Stimulated activated naive CD8-positive, alpha-beta T cell treated with anti-CD3 and anti-CD28 coated beads, Interleukin-15, amount 100 ng/mL, for 72 hours (primary cell): ENCODE data around the gene S1PR3.
"Not testable (repeated sequence)": the region's sequence is repeated elsewhere in the genome, so short reads cannot be mapped to it uniquely, and the experiment has no call there.

Experiments used
- ATAC-seq: fragments of 150-1000 bp; cut with Tn5 transposase; 2 replicates; pipeline ENCODE4 v1.10.0; 2021; ENCODE audit warnings: mild to moderate bottlenecking, moderate library complexity
- DNase-seq, 2 donors: peaks; one replicate each; pipeline ENCODE4 v3.0.0; 2021 to 2022
- H3K27ac Mint-ChIP-seq, 2 donors: one replicate each; pipeline ENCODE4 v1.8.0; 2022; ENCODE audit warnings: mild to moderate bottlenecking in 2 of 2, mixed read lengths in 2 of 2, moderate library complexity in 2 of 2
- H3K27me3 Mint-ChIP-seq: one replicate; pipeline ENCODE4 v1.8.0; 2022; ENCODE audit warnings: mixed read lengths
- H3K4me1 Mint-ChIP-seq: one replicate; pipeline ENCODE4 v1.8.0; 2022; ENCODE audit warnings: mild to moderate bottlenecking, mixed read lengths
- H3K4me3 Mint-ChIP-seq, 2 donors: one replicate each; pipeline ENCODE4 v1.8.0; 2022; ENCODE audit warnings: mild to moderate bottlenecking in 2 of 2, mixed read lengths in 2 of 2, moderate library complexity in 1 of 2
- H3K9me3 Mint-ChIP-seq, 2 donors: one replicate each; pipeline ENCODE4 v1.8.0; 2022; ENCODE audit warnings: mixed read lengths in 2 of 2

Gene S1PR3

GRCh38 chr9:88991066-88992034, at the start of gene S1PR3:
Gene S1PR3, plus strand, starts transcription at chr9:88991468. Its CDS starts 9,733 bp downstream, at chr9:89001201.
- ATAC-seq: peak; percentile 54
- peak within 1 kb of the TSS in 1 of 2 donors; percentile 67 for H3K27ac Mint-ChIP-seq
- peaks cover 79% of the 10 kb centered on the region for H3K27me3 Mint-ChIP-seq
- H3K9me3 Mint-ChIP-seq: peaks cover 0 to 6% of the 10 kb centered on the region in 2 donors
- H3K4me3 Mint-ChIP-seq: peak within 1 kb of the TSS; percentile 65 to 77
- peak in 1 of 2 donors; percentile 22 for DNase-seq
- H3K4me1 Mint-ChIP-seq: peaks cover 37% of the 10 kb centered on the region

- not testable (repeated sequence) for H3K9me3 Mint-ChIP-seq, DNase-seq, H3K4me1 Mint-ChIP-seq, H3K27me3 Mint-ChIP-seq, H3K27ac Mint-ChIP-seq, H3K4me3 Mint-ChIP-seq, ATAC-seq
Observed at GRCh38 chr9:88941586-88941985, 49.7 kb upstream of the S1PR3 start.

- Mint-ChIP-seq H3K4me1 (no peaks in the 10 kb centered on the region), H3K4me3 (no peak overlapping the region), H3K27ac (no peak overlapping the region), H3K9me3 (peaks cover 0 to 7% of the 10 kb centered on the region in 2 donors), H3K27me3 (peaks cover 7% of the 10 kb centered on the region)
- DNase-seq (no peak), ATAC-seq (no peak)
Observed at GRCh38 chr9:88942411-88942810, 48.9 kb upstream of the S1PR3 start.

- H3K27me3 Mint-ChIP-seq: peaks cover 7% of the 10 kb centered on the region
- H3K9me3 Mint-ChIP-seq: no peaks in the 10 kb centered on the region
- H3K4me1 Mint-ChIP-seq: peaks cover 8% of the 10 kb centered on the region
- no peak overlapping the region for H3K27ac Mint-ChIP-seq
- ATAC-seq (peak; percentile 48), DNase-seq (no peak)
- H3K4me3 Mint-ChIP-seq: no peak overlapping the region
Observed at GRCh38 chr9:88945636-88946333, 45.5 kb upstream of the S1PR3 start.

GRCh38 chr9:88947581-88948573, 43.4 kb upstream of the S1PR3 start:
- ATAC-seq (no peak), DNase-seq (no peak)
- Mint-ChIP-seq H3K9me3 (no peaks in the 10 kb centered on the region), H3K4me1 (peaks cover 8% of the 10 kb centered on the region), H3K4me3 (no peak overlapping the region), H3K27ac (no peak overlapping the region), H3K27me3 (peaks cover 10% of the 10 kb centered on the region)

GRCh38 chr9:88949425-88949824, 41.8 kb upstream of the S1PR3 start:
- DNase-seq: no peak
- no peaks in the 10 kb centered on the region for H3K9me3 Mint-ChIP-seq
- H3K4me3 Mint-ChIP-seq: no peak overlapping the region
- no peak for ATAC-seq
- H3K27ac Mint-ChIP-seq: no peak overlapping the region
- peaks cover 25% of the 10 kb centered on the region for H3K27me3 Mint-ChIP-seq
- H3K4me1 Mint-ChIP-seq: peaks cover 19% of the 10 kb centered on the region

GRCh38 chr9:88949961-88950340, 41.3 kb upstream of the S1PR3 start:
- Mint-ChIP-seq H3K9me3 (no peaks in the 10 kb centered on the region), H3K27me3 (peaks cover 28% of the 10 kb centered on the region), H3K4me3 (no peak overlapping the region), H3K27ac (peak overlapping the region in 1 of 2 donors; percentile 39), H3K4me1 (peaks cover 19% of the 10 kb centered on the region)
- DNase-seq (peak in 1 of 2 donors; percentile 47), ATAC-seq (peak; percentile 94)

GRCh38 chr9:88950341-88951154, 40.7 kb upstream of the S1PR3 start:
- peaks cover 29% of the 10 kb centered on the region for H3K27me3 Mint-ChIP-seq
- H3K9me3 Mint-ChIP-seq: no peaks in the 10 kb centered on the region
- H3K4me1 Mint-ChIP-seq: peaks cover 19% of the 10 kb centered on the region
- no peak for ATAC-seq
- H3K4me3 Mint-ChIP-seq: no peak overlapping the region
- H3K27ac Mint-ChIP-seq: peak overlapping the region in 1 of 2 donors; percentile 39
- no peak for DNase-seq

GRCh38 chr9:88951155-88951542, 40.1 kb upstream of the S1PR3 start:
- H3K9me3 Mint-ChIP-seq: no peaks in the 10 kb centered on the region
- DNase-seq: no peak
- peaks cover 19% of the 10 kb centered on the region for H3K4me1 Mint-ChIP-seq
- ATAC-seq: no peak
- no peak overlapping the region for H3K27ac Mint-ChIP-seq
- no peak overlapping the region for H3K4me3 Mint-ChIP-seq
- H3K27me3 Mint-ChIP-seq: peaks cover 35% of the 10 kb centered on the region

- no peaks in the 10 kb centered on the region for H3K9me3 Mint-ChIP-seq
- DNase-seq: no peak
- no peak for ATAC-seq
- H3K27me3 Mint-ChIP-seq: peaks cover 44% of the 10 kb centered on the region
- H3K4me3 Mint-ChIP-seq: no peak overlapping the region
- H3K27ac Mint-ChIP-seq: no peak overlapping the region
- H3K4me1 Mint-ChIP-seq: peaks cover 19% of the 10 kb centered on the region
Observed at GRCh38 chr9:88952086-88952615, 39.1 kb upstream of the S1PR3 start.

GRCh38 chr9:88952976-88953375, 38.3 kb upstream of the S1PR3 start:
- DNase-seq (no peak), ATAC-seq (no peak)
- no peak overlapping the region for H3K4me3 Mint-ChIP-seq
- H3K9me3 Mint-ChIP-seq: no peaks in the 10 kb centered on the region
- H3K4me1 Mint-ChIP-seq: peaks cover 19% of the 10 kb centered on the region
- peak overlapping the region in 1 of 2 donors; percentile 23 for H3K27ac Mint-ChIP-seq
- peaks cover 44% of the 10 kb centered on the region for H3K27me3 Mint-ChIP-seq

GRCh38 chr9:88953381-88954029, 37.8 kb upstream of the S1PR3 start:
- H3K27ac Mint-ChIP-seq: no peak overlapping the region
- DNase-seq (no peak), ATAC-seq (no peak)
- no peaks in the 10 kb centered on the region for H3K9me3 Mint-ChIP-seq
- no peak overlapping the region for H3K4me3 Mint-ChIP-seq
- H3K27me3 Mint-ChIP-seq: peaks cover 44% of the 10 kb centered on the region
- H3K4me1 Mint-ChIP-seq: peaks cover 19% of the 10 kb centered on the region

GRCh38 chr9:88954066-88954465, 37.2 kb upstream of the S1PR3 start:
- Mint-ChIP-seq H3K4me3 (no peak overlapping the region), H3K27me3 (peaks cover 44% of the 10 kb centered on the region), H3K4me1 (peaks cover 19% of the 10 kb centered on the region), H3K27ac (no peak overlapping the region), H3K9me3 (no peaks in the 10 kb centered on the region)
- DNase-seq (no peak), ATAC-seq (peak; percentile 61)

- Mint-ChIP-seq H3K27ac (no peak overlapping the region), H3K4me1 (peaks cover 11% of the 10 kb centered on the region), H3K4me3 (no peak overlapping the region), H3K9me3 (no peaks in the 10 kb centered on the region), H3K27me3 (peaks cover 54% of the 10 kb centered on the region)
- DNase-seq (no peak), ATAC-seq (no peak)
Observed at GRCh38 chr9:88957526-88957925, 33.7 kb upstream of the S1PR3 start.
